H9 (cell line): ENCODE measurements around the gene RBM44. TPM values are rescaled to one million over a fixed set of nuclear protein-coding genes. Genes with fewer than 3 reads are reported as not detected.

ENCODE experiments used
- DNase-seq: peaks from one replicate; pipeline ENCODE4 v3.0.0-alpha.2; 2017
- H2AFZ ChIP-seq: one replicate; pipeline ENCODE4 v1.6.1; 2013; ENCODE audit warnings: mild to moderate bottlenecking, low read length, control low read depth, moderate library complexity
- H2AK5ac ChIP-seq: 2 replicates; pipeline ENCODE4 v1.6.1; 2013; ENCODE audit warnings: low read length, control low read depth, mixed read lengths; ENCODE audit not compliant: insufficient read length
- H2BK120ac ChIP-seq: one replicate; pipeline ENCODE4 v1.6.1; 2013; ENCODE audit warnings: low read depth, mild to moderate bottlenecking, low read length, control low read depth, inconsistent platforms; ENCODE audit not compliant: poor library complexity, severe bottlenecking
- H2BK12ac ChIP-seq: 2 replicates; pipeline ENCODE4 v1.6.1; 2013; ENCODE audit warnings: low read length, control low read depth, mixed read lengths, low read depth; ENCODE audit not compliant: insufficient read length
- H2BK15ac ChIP-seq: 2 replicates; pipeline ENCODE4 v1.6.1; 2013; ENCODE audit warnings: low read depth, low read length, control low read depth
- H2BK20ac ChIP-seq: one replicate; pipeline ENCODE4 v1.6.1; 2013; ENCODE audit warnings: low read depth, mild to moderate bottlenecking, low read length, control low read depth, inconsistent platforms; ENCODE audit not compliant: poor library complexity, severe bottlenecking
- H2BK5ac ChIP-seq: 2 replicates; pipeline ENCODE4 v1.6.1; 2013; ENCODE audit warnings: low read length, control low read depth, mixed read lengths; ENCODE audit not compliant: insufficient read length
- H3K14ac ChIP-seq: 2 replicates; pipeline ENCODE4 v1.6.1; 2013; ENCODE audit warnings: low read length, control low read depth; ENCODE audit not compliant: insufficient read depth
- H3K18ac ChIP-seq: 2 replicates; pipeline ENCODE4 v1.6.1; 2013; ENCODE audit warnings: low read depth, mild to moderate bottlenecking, mixed read lengths, low read length, control low read depth; ENCODE audit not compliant: insufficient read length
- H3K23ac ChIP-seq: 2 replicates; pipeline ENCODE4 v1.6.1; 2013; ENCODE audit warnings: low read length, control low read depth, mixed read lengths, low read depth; ENCODE audit not compliant: insufficient read length
- H3K23me2 ChIP-seq: 2 replicates; pipeline ENCODE4 v1.6.1; 2013; ENCODE audit warnings: low read depth, mild to moderate bottlenecking, mixed read lengths, low read length, control low read depth; ENCODE audit not compliant: insufficient read length, poor library complexity, severe bottlenecking
- H3K27ac ChIP-seq: 2 replicates; pipeline ENCODE4 v1.5.1; 2013; ENCODE audit warnings: low read length, control low read depth, mixed read lengths, low read depth; ENCODE audit not compliant: insufficient read length
- H3K27me3 ChIP-seq: 2 replicates; pipeline ENCODE4 v1.6.1; 2013; ENCODE audit warnings: low read length, control low read depth, inconsistent platforms; ENCODE audit not compliant: insufficient read depth
- H3K4ac ChIP-seq: 2 replicates; pipeline ENCODE4 v1.6.1; 2013; ENCODE audit warnings: low read depth, mild to moderate bottlenecking, control low read depth, inconsistent platforms, low read length, moderate library complexity
- H3K4me1 ChIP-seq: 2 replicates; pipeline ENCODE4 v1.6.1; 2013; ENCODE audit warnings: low read length, control low read depth, inconsistent platforms; ENCODE audit not compliant: insufficient read depth
- H3K4me2 ChIP-seq: 2 replicates; pipeline ENCODE4 v1.6.1; 2013; ENCODE audit warnings: low read length, control low read depth, mixed read lengths; ENCODE audit not compliant: insufficient read length, insufficient read depth
- H3K56ac ChIP-seq: 2 replicates; pipeline ENCODE4 v1.6.1; 2013; ENCODE audit warnings: low read depth, mild to moderate bottlenecking, mixed read lengths, low read length, control low read depth; ENCODE audit not compliant: insufficient read length
- H3K79me1 ChIP-seq: 2 replicates; pipeline ENCODE4 v1.6.1; 2013; ENCODE audit warnings: low read depth, mild to moderate bottlenecking, moderate library complexity, low read length, control low read depth, inconsistent platforms; ENCODE audit not compliant: insufficient read depth, poor library complexity, severe bottlenecking
- H3K79me2 ChIP-seq: 2 replicates; pipeline ENCODE4 v1.6.1; 2013; ENCODE audit warnings: low read length, control low read depth, inconsistent platforms; ENCODE audit not compliant: insufficient read depth
- H3K9ac ChIP-seq: 2 replicates; pipeline ENCODE4 v1.6.1; 2013; ENCODE audit warnings: low read length, control low read depth, mixed read lengths; ENCODE audit not compliant: insufficient read length; ENCODE audit errors: extremely low read depth
- H3K9me3 ChIP-seq: one replicate; pipeline ENCODE4 v1.6.1; 2013; ENCODE audit warnings: low read depth, low read length, inconsistent platforms; ENCODE audit not compliant: control insufficient read depth
- H3T11ph ChIP-seq: one replicate; pipeline ENCODE4 v1.6.1; 2013; ENCODE audit warnings: mild to moderate bottlenecking, low read length, control low read depth, inconsistent platforms
- H4K20me1 ChIP-seq: one replicate; pipeline ENCODE4 v1.6.1; 2013; ENCODE audit not compliant: control insufficient read depth, insufficient read length, insufficient read depth
- H4K5ac ChIP-seq: 2 replicates; pipeline ENCODE4 v1.6.1; 2013; ENCODE audit warnings: low read depth, mild to moderate bottlenecking, mixed read lengths, low read length, control low read depth; ENCODE audit not compliant: insufficient read length
- H4K8ac ChIP-seq: replicated peaks from 2 replicates; pipeline ENCODE4 v1.6.1; 2013; ENCODE audit warnings: low read length, control low read depth, mixed read lengths, low read depth; ENCODE audit not compliant: insufficient read length
- H4K91ac ChIP-seq: 2 replicates; pipeline ENCODE4 v1.6.1; 2013; ENCODE audit warnings: low read depth, mild to moderate bottlenecking, moderate library complexity, mixed read lengths, low read length, control low read depth; ENCODE audit not compliant: insufficient read length
- H3K27ac Mint-ChIP-seq, 3 experiments: 2 replicates in 2 of 3; 3 replicates in 1 of 3; pipeline ENCODE4 v1.8.0; 2020 to 2021; ENCODE audit warnings: mixed read lengths in 3 of 3, mild to moderate bottlenecking in 1 of 3, moderate library complexity in 1 of 3
- H3K27me3 Mint-ChIP-seq: 2 replicates; pipeline ENCODE4 v1.8.0; 2021; ENCODE audit warnings: low read depth, mild to moderate bottlenecking, moderate library complexity, mixed read lengths
- H3K36me3 Mint-ChIP-seq, 3 experiments: 2 replicates in 2 of 3; 3 replicates in 1 of 3; pipeline ENCODE4 v1.8.0; 2020 to 2021; ENCODE audit warnings: low read depth in 3 of 3, mixed read lengths in 3 of 3; ENCODE audit not compliant: insufficient read depth in 1 of 3
- H3K4me1 Mint-ChIP-seq, 2 experiments: 2 replicates each; pipeline ENCODE4 v1.8.0; 2020; ENCODE audit warnings: mixed read lengths in 2 of 2
- H3K4me3 Mint-ChIP-seq, 2 experiments: 2 replicates in 1 of 2; 3 replicates in 1 of 2; pipeline ENCODE4 v1.8.0; 2020 to 2021; ENCODE audit warnings: mild to moderate bottlenecking in 2 of 2, mixed read lengths in 2 of 2, moderate library complexity in 1 of 2
- H3K9me3 Mint-ChIP-seq, 2 experiments: 2 replicates in 1 of 2; 3 replicates in 1 of 2; pipeline ENCODE4 v1.8.0; 2020; ENCODE audit warnings: mild to moderate bottlenecking in 2 of 2, mixed read lengths in 2 of 2, moderate library complexity in 1 of 2
- CTCF ChIP-seq: fragments of 200-600 bp; sonication (generic); conservative IDR thresholded peaks from 3 replicates; pipeline ENCODE4 v1.8.0; 2021; ENCODE audit warnings: antibody characterized with exemption, mild to moderate bottlenecking
- WGBS: extraction: QIAGEN DNeasy Blood & Tissue Kit; methylation state at CpG from one replicate; pipeline ENCODE4 v1.1.7; 2013; ENCODE audit warnings: missing lambda C conversion rate, low lambda C conversion rate, mixed read lengths; ENCODE audit not compliant: insufficient read length; ENCODE audit errors: extremely low coverage; 5-methylcytosine and 5-hydroxymethylcytosine counted together
- total RNA-seq: library from RNA; stranded (reverse); gene quantifications from 2 replicates; pipeline ENCODE4 v1.2.1, GENCODE V29; 2021

Gene RBM44
- total RNA-seq, 1 experiment from 2014 or later: 0.15 TPM

DNA sequence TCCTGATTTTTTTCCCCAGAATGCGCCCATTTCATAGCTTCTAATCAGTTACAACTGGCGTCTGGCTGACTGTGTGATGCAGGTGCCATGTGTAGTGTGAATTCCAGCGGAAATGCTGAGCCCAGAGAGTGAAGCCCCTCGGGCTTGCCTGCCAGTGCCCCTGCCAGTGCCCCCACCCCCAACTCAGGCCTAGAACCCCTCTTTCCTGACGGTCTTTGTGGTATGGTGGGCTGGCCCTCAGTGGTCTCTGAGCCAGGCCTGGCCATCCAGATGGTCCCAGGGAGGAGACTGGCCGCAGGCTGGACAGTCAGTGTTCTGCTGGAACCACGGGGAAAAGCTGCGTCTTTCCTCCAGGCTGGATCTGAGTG, 63.9 kb downstream of the RBM44 start:
- Histone ChIP-seq H3K4ac (no peak overlapping the region), H3K79me1 (no peaks in the 10 kb centered on the region), H2BK5ac (no peak overlapping the region), H3K4me2 (no peak overlapping the region), H2AFZ (no peak overlapping the region), H3K18ac (no peak overlapping the region), H4K91ac (no peak overlapping the region), H3K14ac (no peak overlapping the region), H3K4me1 (no peaks in the 10 kb centered on the region; the same call in 1 of the 2 replicates), H3K9ac (no peak overlapping the region), H3K23me2 (peaks cover 6% of the 10 kb centered on the region), H2BK120ac (no peak overlapping the region), H2BK20ac (no peak overlapping the region), H3K23ac (no peak overlapping the region), H2BK15ac (no peak overlapping the region), H3T11ph (no peak overlapping the region), H2BK12ac (no peak overlapping the region), H3K56ac (no peak overlapping the region), H3K27ac (no peak overlapping the region), H2AK5ac (no peak overlapping the region), H3K27me3 (peaks cover 9% of the 10 kb centered on the region; the same call in 1 of the 2 replicates), H3K9me3 (no peaks in the 10 kb centered on the region), H3K79me2 (no peaks in the 10 kb centered on the region), H4K5ac (no peak overlapping the region), H4K8ac (no peak overlapping the region), H4K20me1 (no peaks in the 10 kb centered on the region)
- peaks cover 24 to 31% of the 10 kb centered on the region in 2 experiments for H3K4me1 Mint-ChIP-seq
- H3K27ac Mint-ChIP-seq: no peak overlapping the region
- peaks cover 0 to 2% (median 0%) of the 10 kb centered on the region in 3 experiments; a peak in 1 of 7 replicates for H3K36me3 Mint-ChIP-seq
- WGBS: no CpG with 5 or more reads among the region's 8 CpGs
- H3K4me3 Mint-ChIP-seq: no peak overlapping the region
- no peak for DNase-seq
- H3K27me3 Mint-ChIP-seq: peaks cover 45% of the 10 kb centered on the region
- H3K9me3 Mint-ChIP-seq: no peaks in the 10 kb centered on the region
- TF ChIP-seq CTCF: no peak
